NOMO-1 (cell line): ENCODE data around the gene RHEX.

Experiments used
- DNase-seq, 2 experiments: peaks; one replicate each; lab custom pipeline; 2025; ENCODE audit not compliant: unreplicated experiment in 2 of 2; lab: John Stamatoyannopoulos, UW

The RHEX gene

DNA sequence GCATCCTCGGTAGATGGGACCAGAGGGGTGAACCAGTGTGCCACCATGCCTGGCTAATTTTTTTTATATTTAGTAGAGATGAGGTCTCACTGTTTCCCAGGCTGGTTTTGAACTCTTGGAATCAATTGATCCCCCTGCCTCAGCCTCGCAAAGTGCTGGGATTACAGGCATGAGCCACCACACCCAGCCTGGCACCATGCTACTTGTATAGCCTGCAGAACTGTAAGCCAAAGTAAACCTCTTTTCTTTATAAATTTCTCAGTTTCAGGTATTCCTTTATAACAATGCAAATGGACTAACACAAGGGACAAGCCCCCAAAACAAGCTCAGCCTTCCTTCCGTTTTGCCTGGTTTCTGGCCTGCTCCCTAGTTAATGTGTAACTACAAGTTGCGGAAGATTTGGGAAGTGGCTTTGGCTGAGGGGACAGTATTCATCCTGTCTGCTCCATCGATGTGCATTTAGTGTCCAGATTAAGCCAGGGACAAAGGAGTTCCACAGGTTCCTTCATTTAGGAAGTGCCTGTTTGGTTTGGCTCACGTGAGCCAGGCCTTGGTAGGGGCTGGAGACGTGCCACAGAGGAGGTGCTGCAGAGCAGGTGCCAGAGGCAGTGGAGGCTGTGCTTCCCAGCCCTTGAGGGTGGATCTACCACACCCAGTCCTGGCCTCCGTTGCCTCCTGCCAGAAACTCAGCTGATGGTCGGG is 59.8 kb downstream of the RHEX start:
- DNase-seq = no peak

- no peak for DNase-seq
Observed at GRCh38 chr1:206114692-206115640, 62.0 kb downstream of the RHEX start.

DNA sequence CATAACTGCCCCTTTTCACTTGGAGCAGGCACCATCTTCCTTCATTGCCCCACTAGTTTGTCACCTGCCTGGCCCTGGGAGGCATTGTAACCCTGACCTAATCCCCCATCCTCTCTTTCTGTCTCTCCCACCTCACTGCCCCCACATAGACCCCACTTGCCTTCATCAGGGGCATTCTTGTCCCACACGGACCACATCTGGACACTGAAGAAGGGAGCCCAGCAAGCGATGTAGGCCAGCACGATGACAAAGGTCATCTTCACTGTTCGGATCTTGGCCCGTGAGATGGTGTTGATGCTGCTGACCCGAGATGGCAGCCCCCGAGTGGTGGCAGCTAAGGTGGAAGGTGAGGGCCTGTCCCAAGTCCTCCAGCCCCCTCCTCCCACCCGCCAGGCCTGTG is 62.8 kb downstream of the RHEX start:
- DNase-seq = no peak

DNA sequence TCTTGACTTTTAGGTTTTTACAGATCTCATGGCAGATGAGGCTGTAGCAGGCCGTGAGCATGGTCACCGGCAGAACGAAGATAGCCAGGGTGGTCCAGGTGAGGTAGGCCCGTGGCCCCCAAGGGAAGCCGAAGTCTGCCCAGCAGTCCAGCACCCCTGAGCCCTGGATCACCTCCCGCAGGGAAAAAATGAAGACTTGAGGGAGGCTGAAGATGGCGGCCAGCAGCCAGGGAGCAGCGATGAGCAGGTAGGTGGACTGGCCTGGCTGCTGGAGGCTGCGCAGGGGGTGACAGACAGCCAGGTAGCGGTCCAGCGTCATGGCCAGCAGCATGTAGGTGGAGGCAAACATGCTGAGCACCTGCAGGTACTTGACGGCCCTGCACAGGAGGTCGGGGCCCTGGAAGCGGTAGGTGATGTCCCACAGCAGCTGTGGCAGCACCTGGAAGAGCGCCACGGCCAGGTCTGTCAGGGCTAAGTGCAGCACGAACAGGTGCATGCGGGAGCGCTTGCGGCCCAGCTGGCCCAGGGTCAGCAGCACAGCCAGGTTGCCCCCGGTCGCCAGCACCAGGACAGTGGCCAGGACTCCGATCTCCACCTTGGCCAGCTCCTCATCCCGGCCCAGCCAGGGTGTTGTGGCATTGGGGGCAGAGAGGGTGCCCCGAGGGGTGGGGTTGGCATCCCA is 63.4 kb downstream of the RHEX start:
- DNase-seq = no peak

DNA sequence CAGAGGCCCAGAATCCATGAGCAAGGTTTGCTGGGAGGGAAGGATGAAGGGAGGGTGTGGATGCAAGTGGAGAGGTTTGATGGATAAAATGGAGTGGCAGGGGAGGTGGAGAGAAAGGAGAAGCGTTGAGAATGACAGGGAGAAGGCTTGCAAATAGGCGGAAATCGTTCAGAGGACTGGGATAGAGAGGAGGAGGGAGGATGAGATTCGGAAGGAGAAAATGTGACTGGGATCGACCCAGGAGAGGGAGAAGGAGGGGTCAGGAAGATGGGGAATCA is 63.8 kb downstream of the RHEX start:
- no peak for DNase-seq

- peak; percentile 20 to 29 for DNase-seq
Observed at GRCh38 chr1:206117151-206117948, 64.4 kb downstream of the RHEX start, which contains the start of gene AVPR1B. TSS of gene AVPR1B (minus strand) at chr1:206117388. CDS start at chr1:206116890, 498 bp downstream.

DNA sequence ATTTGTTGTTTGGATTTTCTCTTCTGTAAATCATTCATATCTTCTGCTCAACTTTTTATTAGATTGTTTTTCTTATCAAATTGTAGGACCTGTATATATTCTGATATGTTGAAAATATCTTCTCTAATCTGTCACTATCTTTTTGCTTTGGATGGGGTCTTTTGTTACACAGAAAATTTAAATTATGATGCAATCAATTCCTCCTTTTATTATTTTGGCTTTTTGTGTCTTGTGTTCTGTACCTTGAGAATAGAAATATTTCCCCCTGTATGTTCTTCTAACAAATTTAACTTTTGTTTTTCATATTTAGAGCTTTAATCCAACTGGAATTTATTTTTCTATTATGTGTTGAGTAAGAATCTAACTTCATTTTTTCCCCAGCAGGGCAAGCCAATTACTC is 67.4 kb downstream of the RHEX start:
- no peak for DNase-seq

DNA sequence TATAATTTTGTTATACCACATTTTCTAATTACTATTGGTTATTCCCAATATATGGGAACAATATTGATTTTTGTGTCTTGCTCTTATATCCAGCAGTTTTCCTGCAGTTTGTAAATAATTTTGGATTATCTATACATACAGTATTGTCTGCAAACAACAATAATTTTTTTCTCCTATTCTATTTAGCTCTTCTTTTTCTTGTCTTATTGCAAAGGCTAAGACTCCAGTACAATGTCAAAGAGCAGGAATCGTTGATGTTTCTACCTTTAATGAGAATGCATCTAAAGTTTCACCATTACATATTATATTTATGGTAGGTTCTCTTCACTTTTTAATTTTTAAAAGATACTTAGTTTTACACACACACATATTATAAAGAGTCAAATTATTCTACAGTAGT is 68.3 kb downstream of the RHEX start:
- no peak for DNase-seq

DNA sequence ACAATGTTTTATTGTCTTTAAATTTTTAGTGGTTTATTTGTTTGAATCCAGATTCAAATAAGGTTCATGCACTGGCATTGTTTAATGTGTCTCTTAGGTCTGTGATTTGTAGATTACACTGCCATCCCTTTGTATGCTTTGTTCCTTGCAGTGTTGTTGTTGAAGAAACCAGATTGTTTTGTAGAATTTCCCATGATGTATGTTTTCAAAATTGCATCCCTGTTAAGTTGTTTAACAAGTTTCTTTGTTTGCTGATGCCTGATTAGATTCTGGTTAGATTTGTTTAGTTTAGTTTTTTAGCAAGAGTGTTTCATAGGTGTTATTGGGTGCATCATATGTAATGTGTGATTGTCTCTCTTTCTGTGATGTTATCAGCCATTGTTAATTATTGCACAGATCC is 69.7 kb downstream of the RHEX start:
- no peak for DNase-seq

DNA sequence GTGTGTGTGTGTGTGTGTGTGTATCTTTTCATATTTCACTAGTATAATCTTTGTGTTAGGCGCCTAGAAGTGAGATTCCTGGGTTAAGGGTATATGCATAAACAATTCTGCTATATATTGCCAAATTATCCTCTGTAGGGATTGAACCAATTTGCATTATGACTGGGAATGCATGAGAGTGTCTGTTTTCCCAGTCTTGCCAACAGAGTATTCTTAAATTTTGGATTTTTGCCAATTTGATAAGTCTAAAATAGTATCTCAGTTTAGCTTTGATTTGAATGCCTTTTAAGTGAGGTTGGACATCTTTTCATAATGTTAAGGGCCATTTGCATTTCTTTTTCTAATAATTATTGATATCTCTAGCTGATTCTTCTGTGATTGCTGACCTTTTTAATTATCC is 72.4 kb downstream of the RHEX start:
- no peak for DNase-seq

- no peak for DNase-seq
Observed at GRCh38 chr1:206127336-206127735, 74.4 kb downstream of the RHEX start.

- DNase-seq = peak; percentile 37 to 79
Observed at GRCh38 chr1:206128196-206128595, 75.2 kb downstream of the RHEX start.

GRCh38 chr1:206131037-206131436 is 78.1 kb downstream of the RHEX start:
- no peak for DNase-seq

DNA sequence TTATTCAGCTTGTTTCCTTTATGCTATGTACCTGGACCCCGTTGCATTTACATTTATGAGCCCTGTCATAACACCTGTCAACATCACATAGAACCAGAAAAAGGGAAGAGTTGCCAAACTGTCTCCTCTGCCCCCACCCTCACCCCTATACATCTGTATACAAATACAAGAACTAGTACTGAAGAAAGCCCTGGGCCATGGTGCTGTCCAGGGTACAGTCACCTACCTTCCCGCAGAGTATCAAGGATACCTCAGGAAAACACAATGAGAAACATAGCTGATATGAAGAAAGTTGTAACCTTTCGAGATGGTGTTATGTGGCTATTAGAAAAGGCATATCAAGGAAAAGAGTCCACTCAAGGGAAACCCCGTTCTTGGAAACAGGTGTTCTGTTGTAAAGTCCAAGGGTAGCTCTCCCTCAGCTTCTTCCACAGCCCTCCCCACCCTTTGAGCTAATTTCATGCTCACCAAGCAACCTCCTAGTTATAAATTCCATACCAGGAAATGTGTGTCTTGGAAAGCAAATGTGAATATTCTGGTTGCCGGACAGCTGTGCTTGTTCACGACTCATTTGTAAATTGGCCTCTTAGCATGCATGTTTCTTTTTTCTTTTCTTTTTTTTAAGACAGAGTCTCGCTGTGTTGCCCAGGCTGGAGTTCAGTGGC is 80.9 kb downstream of the RHEX start:
- no peak for DNase-seq

DNA sequence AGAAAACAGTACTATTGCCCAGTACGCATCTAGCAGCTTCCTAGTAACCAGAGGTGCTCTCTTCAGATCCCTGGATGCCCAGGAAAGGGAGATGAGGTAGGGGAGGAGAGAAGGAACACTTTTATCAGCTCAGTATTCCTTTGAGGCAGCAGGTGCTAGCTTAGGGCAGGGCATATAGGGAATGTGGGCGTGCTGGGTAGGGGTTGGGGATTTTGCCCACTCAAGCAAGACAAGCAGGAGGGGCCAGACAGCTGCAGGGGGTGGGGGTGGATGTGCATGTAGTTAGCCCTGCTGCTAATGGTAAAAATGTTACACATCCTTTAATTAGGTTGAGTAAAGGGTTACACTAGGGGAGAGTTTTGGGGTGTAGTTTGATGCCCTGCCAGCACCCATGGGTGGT is 82.3 kb downstream of the RHEX start:
- DNase-seq = no peak

DNA sequence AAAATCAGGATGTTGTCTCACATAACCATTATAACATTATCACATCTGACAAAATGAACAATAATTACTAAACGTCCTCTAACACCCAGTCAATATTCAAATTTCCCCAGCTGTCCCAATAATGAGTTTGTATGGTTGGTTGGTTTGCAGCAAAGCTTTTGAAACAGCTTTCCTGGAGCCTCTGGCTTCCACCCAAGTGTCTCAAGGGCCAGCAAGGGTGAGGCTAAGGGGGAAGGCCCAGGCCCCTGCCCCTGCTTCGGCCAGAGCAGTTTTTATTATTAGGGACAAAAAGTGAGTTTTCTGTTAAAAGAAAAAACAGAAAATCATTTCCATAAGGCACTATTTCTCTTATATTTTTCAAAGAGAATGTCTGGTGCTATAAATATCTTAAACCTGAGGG is 83.3 kb downstream of the RHEX start:
- no peak for DNase-seq

DNA sequence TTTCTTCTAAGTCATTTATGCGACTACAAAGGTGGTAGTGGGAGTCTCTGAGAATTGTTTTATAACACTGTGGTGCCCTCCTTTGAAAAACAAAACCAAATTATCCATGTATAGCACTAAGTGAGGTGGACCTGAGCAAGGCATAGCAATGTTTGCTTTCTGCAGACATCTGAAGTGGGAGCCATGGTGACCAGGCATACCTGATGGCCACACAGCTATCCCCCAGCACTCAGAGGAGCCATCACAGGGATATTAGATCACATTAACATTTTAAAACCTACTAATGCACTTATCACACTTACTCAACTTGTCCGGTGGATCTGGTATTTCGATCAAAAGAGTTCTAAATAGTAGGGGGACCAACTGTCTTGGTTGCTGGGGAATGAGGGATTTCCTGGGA is 89.0 kb downstream of the RHEX start:
- no peak for DNase-seq

GRCh38 chr1:206142770-206143169 is 89.8 kb downstream of the RHEX start:
- DNase-seq = no peak

DNA sequence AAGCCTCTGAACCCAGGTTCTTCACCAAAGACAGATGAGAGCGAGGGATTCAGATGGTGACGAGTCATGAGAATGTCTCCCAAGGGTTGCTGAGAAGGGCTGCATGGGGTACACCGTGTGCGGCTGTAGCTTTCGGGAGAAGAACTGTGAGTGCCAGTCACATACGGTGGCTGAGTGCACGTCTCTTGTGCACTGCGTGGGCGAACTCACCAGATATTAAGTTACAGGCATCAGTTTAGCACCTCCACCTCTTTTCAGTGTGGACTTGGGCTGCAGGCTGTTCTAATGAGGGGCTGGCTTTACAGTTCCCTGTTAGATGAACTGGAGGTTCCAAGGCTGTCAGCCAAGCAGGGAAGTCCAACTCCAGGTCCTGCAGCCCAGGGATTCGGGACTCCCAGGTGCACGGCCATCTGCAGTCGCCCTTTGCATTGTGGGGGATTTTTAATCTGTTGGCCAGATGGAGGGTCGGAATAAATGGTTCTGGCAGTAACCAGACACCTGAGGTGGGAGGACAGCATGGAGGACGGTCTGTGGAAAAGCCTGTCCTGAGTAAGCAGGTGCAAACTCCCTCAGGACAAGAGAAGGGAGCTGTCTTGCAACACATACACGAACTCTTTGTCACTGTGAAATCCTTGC is 90.7 kb downstream of the RHEX start:
- DNase-seq = no peak

- DNase-seq = no peak
Observed at GRCh38 chr1:206144605-206145004, 91.6 kb downstream of the RHEX start.
